ENCODE measurements around the gene FRS3. TPM values are rescaled to one million over a fixed set of nuclear protein-coding genes. Genes with fewer than 3 reads are reported as not detected.
A peak's percentile ranks its signal among the peaks of the same experiment; 100 is the strongest.

The FRS3 gene
- total and polyA plus RNA-seq, 2 of the 8 experiments (the other 6 are each of a cell fraction or from before 2014, with no cell fraction given), result 3.4 to 4.4 TPM

- no peak overlapping the region for H3K4me3 ChIP-seq (ENCODE audit: extremely low read depth in 1 of 4, insufficient read depth in 2 of 4, low read depth in 3 of 4, low read length in 4 of 4)
- no peak for FAIRE-seq
- H3K23me2 ChIP-seq (ENCODE audit: low read depth, low read length), result no peaks in the 10 kb centered on the region; the same call in 1 of the 2 replicates
- no peak overlapping the region for H2BK20ac ChIP-seq (ENCODE audit: low read length)
- H2AFZ ChIP-seq (ENCODE audit: low read length), result no peak overlapping the region
- H4K5ac ChIP-seq (ENCODE audit: insufficient read length, low read depth, low read length), result no peak overlapping the region
- no peak overlapping the region for H2BK5ac ChIP-seq (ENCODE audit: low read depth, low read length)
- H3K4me1 ChIP-seq (replicated peaks in 1 of 4; ENCODE audit: control insufficient read depth in 3 of 4, insufficient read depth in 4 of 4, low read length in 3 of 4), result peaks cover 0 to 11% (median 6%) of the 10 kb centered on the region in 4 experiments; a peak in 5 of 7 replicates
- WGBS, 2 experiments (ENCODE audit: extremely low coverage in 1 of 2, insufficient coverage in 1 of 2, insufficient read length in 1 of 2, insufficient replicate concordance in 2 of 2, low coverage in 1 of 2, low lambda C conversion rate in 2 of 2, missing lambda C conversion rate in 1 of 2), result 83% methylated on average over 8 of the region's 8 CpGs; no CpG with 5 or more reads in 1 of the 2 experiments
- H3K4me2 ChIP-seq (ENCODE audit: insufficient read depth in 1 of 2, low read depth in 2 of 2, low read length in 2 of 2), result peak overlapping the region in 1 of 2 experiments; percentile 2; a peak in 1 of 4 replicates
- H2BK120ac ChIP-seq (replicated peaks; ENCODE audit: low read depth, low read length), result no peak overlapping the region
- H3K79me2 ChIP-seq (ENCODE audit: control insufficient read depth in 1 of 2, insufficient read depth in 2 of 2, low read length in 2 of 2), result no peaks in the 10 kb centered on the region
- H4K8ac ChIP-seq (ENCODE audit: extremely low read depth, insufficient read depth, low read length), result peak overlapping the region; percentile 30; the same call in 1 of the 2 replicates
- no peak overlapping the region for H2BK15ac ChIP-seq (ENCODE audit: low read length)
- peak overlapping the region; percentile 91; the same call in 1 of the 2 replicates for H2BK12ac ChIP-seq (ENCODE audit: low read depth, low read length)
- no peak overlapping the region for H3K18ac ChIP-seq (ENCODE audit: extremely low read depth, low read length)
- H4K91ac ChIP-seq (replicated peaks; ENCODE audit: insufficient read length, low read length), result no peak overlapping the region
- H4K20me1 ChIP-seq (replicated peaks in 1 of 2; ENCODE audit: control insufficient read depth in 1 of 2, insufficient read depth in 2 of 2, low read length in 2 of 2), result peaks cover 0 to 1% of the 10 kb centered on the region in 2 experiments
- H3K4ac ChIP-seq (replicated peaks; ENCODE audit: insufficient read length, low read depth, low read length), result no peak overlapping the region
- no peaks in the 10 kb centered on the region for H3K27me3 ChIP-seq (replicated peaks in 1 of 4; ENCODE audit: control insufficient read depth in 3 of 4, extremely low read depth in 1 of 4, insufficient read depth in 3 of 4, low read length in 3 of 4)
- no peak overlapping the region for H3K23ac ChIP-seq (ENCODE audit: insufficient read length)
- 0 out of 2 replicates have a peak overlapping the region, but pooled peaks have one; percentile 55 for H2AK5ac ChIP-seq (ENCODE audit: low read depth, low read length)
- no peak overlapping the region for H3K56ac ChIP-seq (replicated peaks; ENCODE audit: insufficient read length, low read depth, low read length)
- no peaks in the 10 kb centered on the region for H3K79me1 ChIP-seq (ENCODE audit: low read depth, low read length)
- ChIA-PET POLR2A (ENCODE audit: partially characterized antibody) (no interaction called here), CTCF (ENCODE audit: partially characterized antibody) (interaction anchor here (0.6 to 10.4 kb wide), 9 partner anchors 9 to 373 kb away, joined by 3 to 99 read pairs (median 4); no protein-coding TSS in a partner anchor)
- no peaks in the 10 kb centered on the region for H3K36me3 ChIP-seq (ENCODE audit: control insufficient read depth in 2 of 4, insufficient read depth in 4 of 4, low read length in 3 of 4)
- no peak for DNase-seq (ENCODE audit: low read depth in 1 of 2, low spot score in 2 of 2)
- H3K14ac ChIP-seq (ENCODE audit: insufficient read length), result no peak overlapping the region
- no peak overlapping the region for H3K9ac ChIP-seq (replicated peaks in 1 of 4; ENCODE audit: extremely low read depth in 1 of 4, low read depth in 3 of 4, low read length in 3 of 4)
- no peaks in the 10 kb centered on the region for H3K9me3 ChIP-seq (ENCODE audit: insufficient read depth in 2 of 2, low read depth in 1 of 2, low read length in 1 of 2)
- no peak overlapping the region for H3K27ac ChIP-seq (ENCODE audit: low read depth, low read length)
- TF ChIP-seq CBX8 (IDR thresholded peaks at IDR 0.05; ENCODE audit: borderline replicate concordance, low read depth, low read length) (no peak), JUN (IDR thresholded peaks at IDR 0.05; ENCODE audit: low read depth, low read length) (no peak), SP4 (IDR thresholded peaks at IDR 0.05; ENCODE audit: low read length) (no peak), POLR2A (IDR thresholded peaks at IDR 0.05; ENCODE audit: control extremely low read depth in 1 of 2, low read depth in 2 of 2, low read length in 2 of 2) (no peak), RXRA (IDR thresholded peaks at IDR 0.05; ENCODE audit: insufficient read depth, low read depth, low read length) (no peak), POLR2AphosphoS5 (IDR thresholded peaks at IDR 0.05; ENCODE audit: low read depth, low read length) (no peak), POU5F1 (IDR thresholded peaks at IDR 0.05; ENCODE audit: low read depth, low read length) (no peak), EZH2 (IDR thresholded peaks at IDR 0.05; ENCODE audit: low read depth, low read length, severe bottlenecking) (no peak), SIX5 (IDR thresholded peaks at IDR 0.05; ENCODE audit: low read depth, low read length) (no peak)
Observed at GRCh38 chr6:41722969-41723529, 56.7 kb downstream of the FRS3 start.
